Embryonic facial prominence (tissue), 1 donor: Measurements from ENCODE around the gene COL4A1.
A peak's percentile ranks its signal among the peaks of the same experiment; 100 is the strongest.

Experiments
- DNase-seq: peaks from one replicate; pipeline ENCODE4 v3.0.0-alpha.2; 2016; ENCODE audit errors: extremely low spot score

COL4A1 gene

GRCh38 chr13:110197471-110197870, 109.5 kb downstream of the COL4A1 start:
- DNase-seq: no peak

DNA sequence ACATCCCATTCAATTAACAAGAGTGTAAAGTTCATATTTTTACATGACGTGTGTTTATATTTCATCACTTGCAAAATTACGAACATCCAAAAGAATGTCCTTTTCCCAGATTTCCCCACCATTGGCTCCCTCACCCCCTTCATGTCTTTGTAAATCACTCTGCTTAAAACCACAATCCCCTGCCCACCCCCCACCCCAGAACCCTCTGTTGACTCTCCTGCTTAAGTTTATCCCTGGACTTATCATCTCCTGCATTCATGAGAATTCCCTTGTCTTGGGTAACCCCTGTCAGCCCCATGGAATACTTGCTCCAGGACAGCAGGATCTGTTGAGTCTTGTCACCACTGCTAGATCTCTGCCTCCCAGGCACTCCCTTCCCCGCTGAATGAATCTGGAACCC, 109.9 kb downstream of the COL4A1 start:
- DNase-seq: no peak

- DNase-seq: no peak
These were observed 111.1 kb downstream of the COL4A1 start for GRCh38 chr13:110195547-110196485.

DNA sequence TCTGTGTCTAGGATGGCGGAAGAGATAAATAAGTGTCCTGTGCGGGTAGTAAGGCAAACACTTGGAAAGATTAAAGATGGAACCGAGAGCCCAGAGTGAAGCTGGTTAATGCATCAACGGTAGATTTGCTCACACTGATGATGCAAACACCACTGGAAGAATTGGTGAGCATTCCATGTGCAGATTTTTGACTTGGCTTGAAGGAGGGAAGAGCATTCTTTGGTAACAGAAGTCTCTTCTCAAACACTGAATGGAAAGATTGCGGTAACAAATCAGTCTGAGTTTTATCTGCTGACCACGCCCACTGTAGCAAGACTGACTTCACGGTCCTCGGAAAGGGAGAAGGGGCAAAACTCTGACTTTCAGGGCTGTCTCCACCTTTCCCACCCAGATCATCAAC, 112.5 kb downstream of the COL4A1 start:
- no peak for DNase-seq

- no peak for DNase-seq
These were observed 113.5 kb downstream of the COL4A1 start for GRCh38 chr13:110193491-110193890.

DNA sequence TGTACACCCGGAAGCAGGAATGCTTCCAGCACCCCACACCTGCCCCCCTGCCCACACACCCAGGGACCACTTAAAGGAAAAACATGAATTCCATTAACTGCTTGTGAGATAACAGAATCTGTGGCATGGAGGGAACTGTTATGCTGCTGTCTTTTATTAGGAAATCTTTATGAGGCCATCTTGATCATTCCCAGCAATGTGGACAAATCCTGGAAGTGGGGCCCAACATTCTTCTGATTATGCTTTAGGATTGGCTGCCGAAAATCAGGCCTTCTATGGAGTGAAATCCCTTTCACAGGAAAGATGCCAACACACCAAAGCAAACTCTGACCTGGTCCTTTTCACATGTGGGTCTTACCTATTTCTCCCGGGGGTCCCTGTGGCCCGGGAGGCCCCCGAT, 114.5 kb downstream of the COL4A1 start:
- DNase-seq: no peak

DNA sequence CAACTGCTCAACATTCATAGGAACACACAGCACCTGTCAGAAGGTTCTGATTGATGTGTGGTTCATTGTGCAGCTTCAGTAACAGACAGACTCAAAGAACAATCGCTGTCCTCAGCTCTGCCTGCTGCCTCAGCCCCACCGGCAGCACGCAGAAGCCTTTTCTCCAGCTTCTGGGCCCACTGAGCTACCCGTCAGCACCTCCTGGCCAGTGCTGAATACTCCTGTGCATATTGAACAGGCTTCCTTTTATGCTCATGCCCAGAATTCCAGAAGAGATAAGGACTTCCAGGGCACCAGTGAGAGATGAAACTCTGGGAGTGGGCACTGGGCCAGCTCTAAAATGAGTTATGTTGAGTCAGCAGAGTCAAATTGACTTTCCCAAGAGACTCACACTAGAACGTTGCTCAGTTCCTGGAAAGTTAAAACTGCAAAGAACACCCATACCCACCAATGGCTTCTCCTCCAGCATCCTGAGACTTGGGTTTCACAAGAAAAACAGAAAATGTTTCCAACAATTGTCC, 119.3 kb downstream of the COL4A1 start:
- no peak for DNase-seq

DNA sequence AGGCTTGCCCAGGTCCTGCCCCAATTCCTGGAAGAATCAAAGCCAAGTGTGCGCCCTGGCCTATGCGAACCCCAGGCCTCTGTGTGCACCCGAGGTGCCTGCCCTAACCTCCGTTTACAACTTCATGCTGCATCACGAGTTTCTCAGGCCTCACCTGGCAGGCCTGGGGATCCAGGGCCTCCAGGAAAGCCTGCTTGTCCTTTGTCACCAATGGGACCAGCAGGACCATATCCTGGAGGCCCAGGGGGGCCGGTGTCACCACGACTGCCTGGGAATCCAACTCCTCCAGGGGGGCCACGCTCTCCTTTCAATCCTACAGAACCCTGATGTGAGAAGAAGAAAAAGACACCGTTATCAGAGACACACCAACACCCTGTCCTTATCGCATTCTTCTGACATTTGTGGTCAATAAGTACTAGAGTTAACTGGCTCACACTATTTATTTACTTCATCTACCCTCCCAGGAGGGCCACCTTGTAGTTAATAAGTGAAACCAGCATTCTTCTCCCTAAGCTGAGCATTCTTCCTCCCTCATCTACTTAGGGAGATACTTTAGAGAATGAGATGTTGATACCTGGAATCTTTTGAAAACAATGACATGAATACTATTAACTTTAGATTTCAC, 120.6 kb downstream of the COL4A1 start:
- DNase-seq: no peak

DNA sequence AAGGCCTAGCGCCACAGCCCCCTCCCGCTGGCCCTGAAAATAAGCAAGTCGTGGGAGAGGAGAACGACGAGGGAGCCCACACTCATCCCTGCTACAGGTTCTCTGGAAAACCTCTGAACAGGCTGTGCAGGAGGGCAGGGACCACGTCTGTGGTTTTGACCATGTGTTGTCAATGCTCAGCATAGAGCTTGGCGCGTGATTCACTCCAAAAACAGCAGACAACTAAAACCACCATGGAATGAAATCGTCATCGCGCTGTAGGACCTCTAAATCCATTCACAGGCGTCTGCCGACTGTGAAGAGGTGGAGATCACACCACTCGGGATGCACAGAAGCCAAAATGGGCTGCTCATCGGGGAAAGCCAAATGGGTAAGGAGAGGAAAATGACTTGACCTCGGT, 121.3 kb downstream of the COL4A1 start:
- DNase-seq: no peak

- DNase-seq: no peak
These were observed 123.0 kb downstream of the COL4A1 start for GRCh38 chr13:110183910-110184309.

DNA sequence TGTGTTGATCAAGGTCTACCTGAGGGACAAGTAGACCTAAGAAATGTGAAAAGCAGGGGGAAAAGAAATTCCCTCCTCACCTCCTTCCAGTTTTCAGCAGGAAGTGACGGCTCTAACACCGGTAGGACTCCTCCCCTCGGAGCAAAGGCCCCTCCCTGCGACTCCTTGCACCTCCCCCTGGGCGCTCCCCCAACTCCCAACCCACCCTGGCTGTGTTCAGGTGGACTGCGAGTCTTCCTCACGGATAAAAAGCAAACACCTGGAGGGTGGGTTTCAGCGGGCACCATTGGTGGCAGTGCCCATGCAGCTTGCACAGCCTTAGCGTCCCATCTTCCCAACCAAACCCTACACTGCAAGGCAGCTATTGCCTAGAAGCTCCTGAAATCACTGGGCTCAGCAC, 124.5 kb downstream of the COL4A1 start:
- no peak for DNase-seq

- no peak for DNase-seq
These were observed 125.0 kb downstream of the COL4A1 start for GRCh38 chr13:110182003-110182402.

- DNase-seq: no peak
These were observed 127.2 kb downstream of the COL4A1 start for GRCh38 chr13:110179857-110180147.

DNA sequence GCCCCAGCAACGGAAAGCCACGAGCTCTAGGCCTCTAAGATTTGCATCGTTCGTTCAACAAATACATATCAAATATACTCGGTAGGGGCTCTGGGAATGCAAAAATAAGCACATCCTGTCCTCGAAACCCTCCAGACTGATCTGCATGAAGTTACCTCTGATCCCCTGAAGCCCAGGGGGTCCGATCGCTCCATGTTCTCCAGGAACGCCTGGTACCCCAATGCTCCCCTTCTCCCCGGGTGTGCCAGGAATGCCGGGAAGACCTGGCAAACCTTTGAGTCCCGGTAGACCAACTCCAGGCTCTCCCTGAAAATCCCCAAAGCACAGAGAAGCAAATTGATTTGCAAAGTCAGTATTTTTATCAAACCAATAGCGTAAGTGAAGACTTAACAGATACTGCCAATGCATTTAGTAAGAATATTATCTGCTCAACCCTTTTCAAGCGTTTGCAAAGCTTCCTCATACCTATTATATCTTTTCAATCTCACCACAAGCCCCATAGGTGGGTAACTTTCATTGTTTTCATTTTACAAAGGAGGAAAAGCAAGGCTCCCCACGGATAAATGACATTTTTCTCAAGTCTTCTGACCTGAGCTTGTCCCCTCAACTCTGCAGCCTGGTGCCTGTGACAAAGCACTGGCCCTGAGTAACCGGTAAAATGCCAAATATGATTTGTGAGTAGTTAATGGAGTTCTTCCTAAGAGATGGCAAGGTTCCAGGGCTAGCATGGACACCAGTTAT, 127.7 kb downstream of the COL4A1 start:
- no peak for DNase-seq

DNA sequence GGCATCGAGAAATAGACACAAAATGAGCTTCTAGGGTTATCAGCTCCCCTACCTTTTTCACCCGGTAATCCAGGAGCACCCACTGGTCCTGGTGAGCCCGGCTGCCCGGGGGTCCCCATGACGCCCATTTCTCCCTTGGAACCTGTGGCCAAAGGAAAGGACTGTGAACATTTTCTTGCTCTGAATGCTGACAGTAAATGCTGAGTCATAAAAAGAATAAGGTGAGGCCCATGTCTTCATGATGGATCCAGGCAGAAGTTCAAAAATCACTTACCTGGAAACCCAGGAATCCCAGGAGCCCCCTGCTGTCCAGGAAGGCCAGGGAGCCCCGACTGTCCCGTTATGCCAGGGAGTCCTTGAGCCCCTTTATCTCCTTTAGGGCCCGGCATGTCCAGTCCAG, 129.2 kb downstream of the COL4A1 start:
- DNase-seq: no peak

- no peak for DNase-seq
These were observed 130.5 kb downstream of the COL4A1 start for GRCh38 chr13:110176431-110176830.

- no peak for DNase-seq
These were observed 133.6 kb downstream of the COL4A1 start for GRCh38 chr13:110173247-110173818.

DNA sequence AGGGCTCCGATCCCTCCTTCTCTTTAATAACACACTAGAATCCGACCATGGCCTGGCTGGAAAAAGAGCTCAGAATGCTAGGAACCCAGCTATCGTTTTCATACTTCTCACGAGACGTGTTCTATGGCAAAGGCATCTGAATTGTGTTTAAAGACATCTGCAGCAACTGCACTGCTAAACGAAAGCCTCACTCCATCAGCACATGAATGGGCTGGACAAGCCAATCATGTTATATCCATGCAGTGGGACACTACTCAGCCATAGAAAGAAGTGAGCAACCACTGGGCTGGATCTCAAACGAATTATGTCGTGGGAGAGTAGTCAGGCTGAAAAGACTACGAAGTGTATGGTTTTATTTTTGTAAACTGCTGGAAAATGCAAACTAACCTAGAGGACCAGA, 136.1 kb downstream of the COL4A1 start:
- no peak for DNase-seq

DNA sequence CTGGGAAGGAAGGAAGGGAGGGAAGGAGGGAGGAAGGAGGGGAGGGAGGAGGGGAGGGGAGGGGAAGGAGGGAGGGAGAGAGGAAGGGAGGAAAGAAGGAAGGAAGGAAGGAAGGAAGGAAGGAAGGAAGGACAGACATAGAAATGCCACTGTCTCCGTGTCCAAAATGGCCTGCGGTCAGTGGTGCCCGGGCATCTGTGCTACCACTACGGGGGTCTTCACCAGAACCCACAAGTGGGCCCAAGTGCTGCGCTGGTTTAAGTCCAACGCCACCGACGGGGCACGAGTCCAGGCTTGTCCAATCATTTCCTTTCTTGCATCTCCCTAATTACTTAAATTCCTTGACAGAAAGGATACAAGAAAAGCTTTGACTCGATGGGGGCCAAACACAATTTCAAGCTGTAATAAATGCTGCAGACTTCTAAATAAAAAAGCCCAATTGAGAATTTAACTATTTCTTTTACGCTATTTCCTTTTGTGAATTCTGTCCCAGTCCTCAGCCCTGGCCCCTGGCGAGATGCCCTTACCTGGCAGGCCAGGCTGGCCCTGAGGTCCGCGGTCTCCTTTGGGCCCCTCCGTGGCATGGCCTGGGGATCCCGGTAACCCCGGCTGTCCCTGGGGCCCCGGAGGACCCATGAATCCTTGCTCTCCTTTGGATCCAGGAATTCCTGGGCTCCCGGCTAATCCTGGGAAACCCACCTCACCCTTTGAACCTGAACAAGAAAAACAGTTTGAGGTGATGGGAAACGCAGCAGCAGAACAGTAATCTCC, 136.8 kb downstream of the COL4A1 start:
- no peak for DNase-seq

- peak; percentile 42 for DNase-seq
These were observed 137.7 kb downstream of the COL4A1 start for GRCh38 chr13:110168999-110169933.
